Uterus (tissue), 4 donors: ENCODE results near the gene CDKN3. TPM values are rescaled to one million over a fixed set of nuclear protein-coding genes. Genes with fewer than 3 reads are reported as not detected.

Source experiments
- DNase-seq, 2 donors: peaks; one replicate each; pipeline ENCODE4 v3.0.0-alpha.2; 2019 to 2020
- H3K27ac ChIP-seq, 2 donors: fragments of 200-600 bp; sonication (generic); 1 replicate in 1 of 2; 2 replicates in 1 of 2; pipeline ENCODE4 v1.5.1; 2016 to 2018
- H3K27me3 ChIP-seq, 2 donors: fragments of 200-600 bp; sonication (generic); one replicate each; pipeline ENCODE4 v1.5.1; 2018 to 2019; ENCODE audit warnings: control low read depth in 1 of 2
- H3K36me3 ChIP-seq, 2 donors: fragments of 200-600 bp; sonication (generic); one replicate each; pipeline ENCODE4 v1.5.1; 2019; ENCODE audit warnings: control low read depth in 1 of 2
- H3K4me1 ChIP-seq, 2 donors: fragments of 200-600 bp; sonication (generic); one replicate each; pipeline ENCODE4 v1.5.1; 2018 to 2019; ENCODE audit warnings: control low read depth in 1 of 2
- H3K4me3 ChIP-seq, 2 donors: fragments of 200-600 bp; sonication (generic); 1 replicate in 1 of 2; 2 replicates in 1 of 2; pipeline ENCODE4 v1.5.1; 2018 to 2019; ENCODE audit warnings: mild to moderate bottlenecking in 1 of 2
- H3K9me3 ChIP-seq, 2 donors: fragments of 200-600 bp; sonication (generic); one replicate each; pipeline ENCODE4 v1.5.1; 2019; ENCODE audit warnings: control low read depth in 1 of 2
- CTCF ChIP-seq, 4 experiments: fragments of 200-600 bp in 2 of 4; fragments of 450-650 bp in 2 of 4; sonication (generic) in 2 of 4; IDR thresholded peaks; one replicate each; pipeline ENCODE4 v1.5.1; 2016 to 2019; ENCODE audit warnings: antibody characterized with exemption in 4 of 4, mild to moderate bottlenecking in 2 of 4, moderate library complexity in 1 of 4
- POLR2A ChIP-seq, 2 donors: fragments of 450-650 bp; IDR thresholded peaks; one replicate each; pipeline ENCODE4 v1.6.1; 2016; ENCODE audit warnings: antibody characterized with exemption in 2 of 2, mild to moderate bottlenecking in 1 of 2, moderate library complexity in 1 of 2
- intact Hi-C: fragments of 100-400 bp; cut with DNase I; formaldehyde crosslinking; loops from one replicate; pipeline ENCODE4 v1.15.1; 2023; ENCODE audit warnings: low total_unique reads
- total RNA-seq, 4 donors: library from RNA; depleted of rRNA in 3 of 4; stranded (reverse); fragments of >200 nt in 3 of 4; gene quantifications; one replicate each; pipeline versions ENCODE4 v1.1.0 to v1.2.4, GENCODE V29; 2014 to 2023
- donor health status: DM: yes; HTN: yes; CAD: no.

Gene CDKN3
- total RNA-seq, 4 donors from 2014 or later: 1.3 to 24.3 (median 4.4) TPM; not detected in 1

- H3K4me1 ChIP-seq: peaks cover 0 to 7% of the 10 kb centered on the region in 2 donors
- intact Hi-C loops: no loop called here
- peak overlapping the region; percentile 56 to 72 for H3K27ac ChIP-seq
- no peaks in the 10 kb centered on the region for H3K36me3 ChIP-seq
- H3K9me3 ChIP-seq: no peaks in the 10 kb centered on the region
- peak in 1 of 2 donors; percentile 46 for DNase-seq
- H3K4me3 ChIP-seq: no peak overlapping the region
- H3K27me3 ChIP-seq: no peaks in the 10 kb centered on the region
- no peak for TF ChIP-seq POLR2A (IDR thresholded peaks at IDR 0.05)
- TF ChIP-seq CTCF (IDR thresholded peaks at IDR 0.05): no peak
These were observed 47.2 kb downstream of the CDKN3 start for GRCh38 chr14:54443981-54444380.

GRCh38 chr14:54444681-54445080 lies 47.9 kb downstream of the CDKN3 start:
- peak overlapping the region; percentile 71 to 72 for H3K27ac ChIP-seq
- no peaks in the 10 kb centered on the region for H3K36me3 ChIP-seq
- peaks cover 0 to 7% of the 10 kb centered on the region in 2 donors for H3K4me1 ChIP-seq
- no peaks in the 10 kb centered on the region for H3K9me3 ChIP-seq
- TF ChIP-seq CTCF (IDR thresholded peaks at IDR 0.05) (no peak), POLR2A (IDR thresholded peaks at IDR 0.05) (no peak)
- H3K4me3 ChIP-seq: no peak overlapping the region
- H3K27me3 ChIP-seq: no peaks in the 10 kb centered on the region
- no peak for DNase-seq
- intact Hi-C loops: no loop called here

- Histone ChIP-seq H3K27me3 (no peaks in the 10 kb centered on the region), H3K36me3 (no peaks in the 10 kb centered on the region), H3K4me3 (no peak overlapping the region), H3K27ac (peak overlapping the region; percentile 71 to 72), H3K9me3 (no peaks in the 10 kb centered on the region), H3K4me1 (peaks cover 0 to 7% of the 10 kb centered on the region in 2 donors)
- DNase-seq: peak; percentile 90 to 94
- intact Hi-C loops: no loop called here
- no peak for TF ChIP-seq CTCF (IDR thresholded peaks at IDR 0.05)
- no peak for TF ChIP-seq POLR2A (IDR thresholded peaks at IDR 0.05)
These were observed 49.4 kb downstream of the CDKN3 start for GRCh38 chr14:54446161-54446693.

GRCh38 chr14:54447231-54447692 lies 50.5 kb downstream of the CDKN3 start:
- peak overlapping the region; percentile 71 to 72 for H3K27ac ChIP-seq
- intact Hi-C loops: no loop called here
- H3K4me3 ChIP-seq: no peak overlapping the region
- DNase-seq: no peak
- TF ChIP-seq POLR2A (IDR thresholded peaks at IDR 0.05): no peak
- no peak for TF ChIP-seq CTCF (IDR thresholded peaks at IDR 0.05)
- no peaks in the 10 kb centered on the region for H3K9me3 ChIP-seq
- no peaks in the 10 kb centered on the region for H3K36me3 ChIP-seq
- H3K4me1 ChIP-seq: peaks cover 0 to 7% of the 10 kb centered on the region in 2 donors
- H3K27me3 ChIP-seq: no peaks in the 10 kb centered on the region

- DNase-seq: peak in 1 of 2 donors; percentile 53
- intact Hi-C loops: no loop called here
- TF ChIP-seq POLR2A (IDR thresholded peaks at IDR 0.05) (no peak), CTCF (IDR thresholded peaks at IDR 0.05) (no peak)
These were observed 53.7 kb downstream of the CDKN3 start for GRCh38 chr14:54450535-54450934.

More at GRCh38 chr14:54450535-54450934, 53.7 kb downstream of the CDKN3 start:
- Histone ChIP-seq H3K27me3 (no peaks in the 10 kb centered on the region), H3K4me1 (no peaks in the 10 kb centered on the region), H3K4me3 (no peak overlapping the region), H3K27ac (peak overlapping the region; percentile 53 to 54), H3K9me3 (no peaks in the 10 kb centered on the region), H3K36me3 (no peaks in the 10 kb centered on the region)
